ENCODE data around the gene DDX5.
"Not testable (repeated sequence)": the region's sequence is repeated elsewhere in the genome, so short reads cannot be mapped to it uniquely, and the experiment has no call there.

Gene DDX5

GRCh38 chr17:64507413-64507782 lies 1.3 kb upstream of the DDX5 start:
- DNase-seq (ENCODE audit: low read depth), result no peak

- DNase-seq (ENCODE audit: low read depth), result peak; percentile 83
Observed at GRCh38 chr17:64506576-64507412, 705 bp upstream of the DDX5 start, which contains the start of gene CEP95. Gene CEP95, plus strand, starts transcription at chr17:64506977. Its CDS starts 121 bp downstream, at chr17:64507098.

- no peak for DNase-seq (ENCODE audit: low read depth)
Observed at GRCh38 chr17:64505340-64506200, 519 bp downstream of the DDX5 start.

- DNase-seq (ENCODE audit: low read depth), result no peak
Observed at GRCh38 chr17:64504769-64505339, 1.2 kb downstream of the DDX5 start.

- DNase-seq (ENCODE audit: low read depth), result no peak
Observed at GRCh38 chr17:64503821-64504768, 2.0 kb downstream of the DDX5 start.

- DNase-seq (ENCODE audit: low read depth), result no peak
Observed at GRCh38 chr17:64503341-64503740, 2.7 kb downstream of the DDX5 start.

GRCh38 chr17:64502809-64503208 lies 3.3 kb downstream of the DDX5 start:
- DNase-seq (ENCODE audit: low read depth), result no peak

GRCh38 chr17:64502021-64502420 lies 4.1 kb downstream of the DDX5 start:
- no peak for DNase-seq (ENCODE audit: low read depth)

- DNase-seq (ENCODE audit: low read depth), result no peak
Observed at GRCh38 chr17:64500862-64501765, 5.0 kb downstream of the DDX5 start.

- no peak for DNase-seq (ENCODE audit: low read depth)
Observed at GRCh38 chr17:64500487-64500859, 5.6 kb downstream of the DDX5 start.

GRCh38 chr17:64499805-64500486 lies 6.1 kb downstream of the DDX5 start:
- no peak for DNase-seq (ENCODE audit: low read depth)

- no peak for DNase-seq (ENCODE audit: low read depth)
Observed at GRCh38 chr17:64498308-64499203, 7.5 kb downstream of the DDX5 start.

- no peak for DNase-seq (ENCODE audit: low read depth)
Observed at GRCh38 chr17:64497565-64498035, 8.5 kb downstream of the DDX5 start.

- no peak for DNase-seq (ENCODE audit: low read depth)
Observed at GRCh38 chr17:64496786-64497564, 9.1 kb downstream of the DDX5 start, which contains the start of gene POLG2. Gene POLG2, minus strand, starts transcription at chr17:64497054. Its CDS starts 86 bp downstream, at chr17:64496968.

GRCh38 chr17:64496348-64496785 lies 9.7 kb downstream of the DDX5 start:
- DNase-seq (ENCODE audit: low read depth), result no peak

- DNase-seq (ENCODE audit: low read depth), result not testable (repeated sequence)
Observed at GRCh38 chr17:64495300-64495699, 10.8 kb downstream of the DDX5 start.

- DNase-seq (ENCODE audit: low read depth), result no peak
Observed at GRCh38 chr17:64494121-64494520, 12.0 kb downstream of the DDX5 start.
